AG04449 (cell line): ENCODE measurements around the gene PRDM16.

Experiments used
- CTCF ChIA-PET: fragments of 350-600 bp; formaldehyde crosslinking; extraction: SDS; loops from one replicate; lab custom pipeline; 2021; ENCODE audit warnings: antibody characterized with exemption; lab: Yijun Ruan, JAX
- POLR2A ChIA-PET: fragments of 400-600, 350-600 bp; formaldehyde crosslinking; extraction: SDS; loops from one replicate; lab custom pipeline; 2020; ENCODE audit warnings: antibody characterized with exemption, inconsistent platforms; lab: Yijun Ruan, JAX
- DNase-seq: peaks from one replicate; pipeline ENCODE4 v3.0.0-alpha.2; 2010; ENCODE audit warnings: low read depth, low spot score
- H3K4me3 ChIP-seq: 2 replicates; pipeline ENCODE4 v1.5.1; 2011; ENCODE audit warnings: low read depth, mild to moderate bottlenecking, control low read depth, low read length
- CTCF ChIP-seq: IDR thresholded peaks from one replicate; pipeline ENCODE4 v1.5.1; 2011; ENCODE audit warnings: mild to moderate bottlenecking, moderate library complexity, low read length, control low read depth, inconsistent platforms; ENCODE audit not compliant: insufficient read depth; ENCODE audit errors: missing control alignments

The PRDM16 gene

GRCh38 chr1:3355894-3356826 lies 287.2 kb downstream of the PRDM16 start:
- H3K4me3 ChIP-seq, result no peak overlapping the region
- TF ChIP-seq CTCF, result no peak
- CTCF ChIA-PET, result no interaction called here
- POLR2A ChIA-PET, result no interaction called here
- DNase-seq, result no peak

- DNase-seq, result no peak
- no peak for TF ChIP-seq CTCF
- H3K4me3 ChIP-seq, result no peak overlapping the region
- ChIA-PET POLR2A (no interaction called here), CTCF (no interaction called here)
Measured at GRCh38 chr1:3356827-3357460, 287.9 kb downstream of the PRDM16 start.

- ChIA-PET CTCF (no interaction called here), POLR2A (no interaction called here)
- DNase-seq, result no peak
- no peak for TF ChIP-seq CTCF
- H3K4me3 ChIP-seq, result no peak overlapping the region
Measured at GRCh38 chr1:3357526-3358297, 288.7 kb downstream of the PRDM16 start.

GRCh38 chr1:3359351-3359750 lies 290.3 kb downstream of the PRDM16 start:
- H3K4me3 ChIP-seq, result no peak overlapping the region
- ChIA-PET POLR2A (no interaction called here), CTCF (interaction anchor here (1.0 kb wide), 1 partner anchor 9 kb away, joined by 3 read pairs; no protein-coding TSS in a partner anchor)
- no peak for TF ChIP-seq CTCF
- no peak for DNase-seq

GRCh38 chr1:3359756-3360440 lies 290.9 kb downstream of the PRDM16 start:
- ChIA-PET CTCF (interaction anchor here (1.0 kb wide), 1 partner anchor 8 kb away, joined by 3 read pairs; no protein-coding TSS in a partner anchor), POLR2A (no interaction called here)
- no peak for TF ChIP-seq CTCF
- DNase-seq, result no peak
- H3K4me3 ChIP-seq, result no peak overlapping the region
